GM18519 (cell line): ENCODE results near the gene ZNF112.
"Not testable (repeated sequence)": the region's sequence is repeated elsewhere in the genome, so short reads cannot be mapped to it uniquely, and the experiment has no call there.

Experiments
- ATAC-seq: cut with Tn5 transposase; IDR thresholded peaks from one replicate; pipeline ENCODE4 v1.9.1; 2021; ENCODE audit warnings: mild to moderate bottlenecking, moderate library complexity; ENCODE audit not compliant: unreplicated experiment, low FRiP score

Gene ZNF112

GRCh38 chr19:44356383-44357111 lies at the start of gene ZNF112:
Gene ZNF112 (minus strand): TSS chr19:44356680. CDS start chr19:44340539, 16,141 bp downstream.
- no peak for ATAC-seq

GRCh38 chr19:44401139-44402115 lies 44.9 kb upstream of the ZNF112 start, which contains the start of gene ZNF285:
Gene ZNF285 (minus strand): TSS chr19:44401608. CDS start chr19:44397213, 4,395 bp downstream.
- no peak for ATAC-seq

- not testable (repeated sequence) for ATAC-seq
Observed at GRCh38 chr19:44389268-44389667, 32.8 kb upstream of the ZNF112 start.

GRCh38 chr19:44374789-44375188 lies 18.3 kb upstream of the ZNF112 start:
- no peak for ATAC-seq

GRCh38 chr19:44371815-44372480 lies 15.5 kb upstream of the ZNF112 start:
- no peak for ATAC-seq

GRCh38 chr19:44367024-44367423 lies 10.5 kb upstream of the ZNF112 start:
- no peak for ATAC-seq

GRCh38 chr19:44346556-44346955 lies 9.9 kb downstream of the ZNF112 start:
- no peak for ATAC-seq

- ATAC-seq, result no peak
Observed at GRCh38 chr19:44345959-44346358, 10.5 kb downstream of the ZNF112 start.

- ATAC-seq, result no peak
Observed at GRCh38 chr19:44344255-44344654, 12.2 kb downstream of the ZNF112 start.

GRCh38 chr19:44341794-44342193 lies 14.7 kb downstream of the ZNF112 start:
- no peak for ATAC-seq

- ATAC-seq, result not testable (repeated sequence)
Observed at GRCh38 chr19:44334639-44335038, 21.8 kb downstream of the ZNF112 start.

GRCh38 chr19:44332145-44332544 lies 24.3 kb downstream of the ZNF112 start:
- no peak for ATAC-seq

GRCh38 chr19:44315883-44316282 lies 40.6 kb downstream of the ZNF112 start:
- ATAC-seq, result no peak

- no peak for ATAC-seq
Observed at GRCh38 chr19:44313231-44313630, 43.2 kb downstream of the ZNF112 start.

GRCh38 chr19:44308011-44308410 lies 48.5 kb downstream of the ZNF112 start:
- ATAC-seq, result no peak

- no peak for ATAC-seq
Observed at GRCh38 chr19:44306283-44306682, 50.2 kb downstream of the ZNF112 start.

GRCh38 chr19:44305457-44305856 lies 51.0 kb downstream of the ZNF112 start:
- no peak for ATAC-seq

- peak; percentile 53 for ATAC-seq
Observed at GRCh38 chr19:44304659-44305193, 51.8 kb downstream of the ZNF112 start, which contains the start of gene ZNF235. Gene ZNF235 (minus strand): TSS chr19:44305025. CDS start chr19:44303404, 1,621 bp downstream.

- ATAC-seq, result no peak
Observed at GRCh38 chr19:44303976-44304568, 52.4 kb downstream of the ZNF112 start.

GRCh38 chr19:44303320-44303719 lies 53.2 kb downstream of the ZNF112 start:
- ATAC-seq, result no peak
